HG02970 (cell line): Measurements from ENCODE around the gene HTR3A.

Source experiments
- ATAC-seq: cut with Tn5 transposase; IDR thresholded peaks from one replicate; pipeline ENCODE4 v1.9.1; 2021; ENCODE audit warnings: mild to moderate bottlenecking, moderate library complexity, moderate number of reproducible peaks; ENCODE audit not compliant: unreplicated experiment, low FRiP score

Gene HTR3A

GRCh38 chr11:114015117-114015516 is 40.2 kb downstream of the HTR3A start:
- ATAC-seq, result no peak

- no peak for ATAC-seq
Measured at GRCh38 chr11:114016986-114017385, 42.1 kb downstream of the HTR3A start.

- ATAC-seq, result no peak
Measured at GRCh38 chr11:114017723-114018122, 42.8 kb downstream of the HTR3A start.

GRCh38 chr11:114019046-114019445 is 44.1 kb downstream of the HTR3A start:
- ATAC-seq, result no peak

- no peak for ATAC-seq
Measured at GRCh38 chr11:114019574-114019973, 44.7 kb downstream of the HTR3A start.

GRCh38 chr11:114025329-114025907 is 50.5 kb downstream of the HTR3A start:
- no peak for ATAC-seq

- no peak for ATAC-seq
Measured at GRCh38 chr11:114026355-114026754, 51.4 kb downstream of the HTR3A start.

- no peak for ATAC-seq
Measured at GRCh38 chr11:114027391-114027790, 52.5 kb downstream of the HTR3A start.

GRCh38 chr11:114027926-114028325 is 53.0 kb downstream of the HTR3A start:
- ATAC-seq, result no peak

GRCh38 chr11:114031246-114031966 is 56.5 kb downstream of the HTR3A start:
- no peak for ATAC-seq

- ATAC-seq, result no peak
Measured at GRCh38 chr11:114031967-114032320, 57.0 kb downstream of the HTR3A start.

- ATAC-seq, result no peak
Measured at GRCh38 chr11:114033066-114033465, 58.2 kb downstream of the HTR3A start.

GRCh38 chr11:114033572-114033971 is 58.7 kb downstream of the HTR3A start:
- ATAC-seq, result no peak

GRCh38 chr11:114034956-114035355 is 60.0 kb downstream of the HTR3A start:
- no peak for ATAC-seq

- ATAC-seq, result no peak
Measured at GRCh38 chr11:114036147-114036811, 61.4 kb downstream of the HTR3A start.

GRCh38 chr11:114036958-114037357 is 62.0 kb downstream of the HTR3A start:
- no peak for ATAC-seq

- no peak for ATAC-seq
Measured at GRCh38 chr11:114039551-114039950, 64.6 kb downstream of the HTR3A start.
